K562 (cell line): ENCODE data around the gene TRMT10B. TPM values are rescaled to one million over a fixed set of nuclear protein-coding genes. Genes with fewer than 3 reads are reported as not detected.

Experiments used
- ELF4 ChIP-seq: fragments of 450-650 bp; formaldehyde crosslinking; IDR thresholded peaks from 2 replicates; pipeline ENCODE4 v1.4.0; 2022; ENCODE audit warnings: missing genetic modification characterization
- MAFK ChIP-seq: IDR thresholded peaks from 2 replicates; pipeline ENCODE4 v1.6.1; 2011; ENCODE audit warnings: low read length, improper control_type of control experiment
- XRCC3 ChIP-seq: fragments of 450-650 bp; IDR thresholded peaks from 2 replicates; pipeline ENCODE4 v1.6.1; 2017; ENCODE audit warnings: mild to moderate bottlenecking, moderate library complexity
- polyA plus RNA-seq, 8 experiments: library from polyadenylated mRNA; depleted of rRNA in 4 of 8; stranded (reverse) in 5 of 8; unstranded in 3 of 8; fragments of >200 nt; fragmentation: Nextera tagmentation in 2 of 8; fragmentation: Illumina TruSeq in 1 of 8; extraction: Ambion mirVana in 2 of 8; extraction: Trizol in 1 of 8; gene quantifications; 2 replicates each; pipeline versions ENCODE4 v1.2.1 to v1.2.3, GENCODE V29; 2011 to 2014; ENCODE audit warnings: inconsistent platforms in 1 of 8, missing spikeins in 1 of 8
- total RNA-seq, 7 experiments: library from RNA; depleted of rRNA in 6 of 7; stranded (reverse); fragments of >200 nt in 6 of 7; fragmentation: Illumina TruSeq in 2 of 7; extraction: Trizol in 2 of 7; gene quantifications; 2 replicates each; pipeline versions ENCODE4 v1.2.1 to v1.2.3, GENCODE V29; 2011 to 2021; ENCODE audit warnings: low replicate concordance in 1 of 7
- TF ChIP-seq, protein P1 (sequence below): sonication (generic); formaldehyde crosslinking; IDR thresholded peaks from 2 replicates; pipeline ENCODE4 v1.8.0; 2023; ENCODE audit warnings: missing genetic modification reagents, mild to moderate bottlenecking, borderline replicate concordance
- TF ChIP-seq, protein P2 (sequence below): sonication (generic); formaldehyde crosslinking; IDR thresholded peaks from 2 replicates; pipeline ENCODE4 v1.8.0; 2023; ENCODE audit warnings: mild to moderate bottlenecking, missing genetic modification reagents

TRMT10B gene
- total and polyA plus RNA-seq, 9 of the 15 experiments (the other 6 are each of a cell fraction or from before 2014, with no cell fraction given) = 2.9 to 13.4 (median 7.0) TPM

DNA sequence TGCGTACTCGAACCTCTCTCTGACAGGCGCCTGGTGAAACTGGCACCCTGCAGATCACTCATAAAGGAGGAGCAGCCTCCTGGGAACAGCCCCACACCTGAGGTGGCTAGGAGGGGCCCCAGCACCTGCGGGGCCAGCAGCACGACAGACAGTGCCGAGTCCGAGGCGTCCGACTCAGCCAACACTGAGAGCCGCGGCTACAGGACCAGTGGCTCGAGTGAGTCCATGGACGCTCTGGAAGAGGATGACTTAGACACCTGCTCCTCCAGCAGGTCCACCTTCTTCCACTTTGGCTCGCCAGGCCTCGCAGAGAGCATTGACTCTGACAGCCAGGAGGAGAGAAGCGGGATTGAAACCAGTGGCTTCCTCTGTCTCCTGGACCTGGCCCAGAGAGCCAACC lies 13.5 kb upstream of the TRMT10B start (continued):
- TF ChIP-seq, protein P1, sequence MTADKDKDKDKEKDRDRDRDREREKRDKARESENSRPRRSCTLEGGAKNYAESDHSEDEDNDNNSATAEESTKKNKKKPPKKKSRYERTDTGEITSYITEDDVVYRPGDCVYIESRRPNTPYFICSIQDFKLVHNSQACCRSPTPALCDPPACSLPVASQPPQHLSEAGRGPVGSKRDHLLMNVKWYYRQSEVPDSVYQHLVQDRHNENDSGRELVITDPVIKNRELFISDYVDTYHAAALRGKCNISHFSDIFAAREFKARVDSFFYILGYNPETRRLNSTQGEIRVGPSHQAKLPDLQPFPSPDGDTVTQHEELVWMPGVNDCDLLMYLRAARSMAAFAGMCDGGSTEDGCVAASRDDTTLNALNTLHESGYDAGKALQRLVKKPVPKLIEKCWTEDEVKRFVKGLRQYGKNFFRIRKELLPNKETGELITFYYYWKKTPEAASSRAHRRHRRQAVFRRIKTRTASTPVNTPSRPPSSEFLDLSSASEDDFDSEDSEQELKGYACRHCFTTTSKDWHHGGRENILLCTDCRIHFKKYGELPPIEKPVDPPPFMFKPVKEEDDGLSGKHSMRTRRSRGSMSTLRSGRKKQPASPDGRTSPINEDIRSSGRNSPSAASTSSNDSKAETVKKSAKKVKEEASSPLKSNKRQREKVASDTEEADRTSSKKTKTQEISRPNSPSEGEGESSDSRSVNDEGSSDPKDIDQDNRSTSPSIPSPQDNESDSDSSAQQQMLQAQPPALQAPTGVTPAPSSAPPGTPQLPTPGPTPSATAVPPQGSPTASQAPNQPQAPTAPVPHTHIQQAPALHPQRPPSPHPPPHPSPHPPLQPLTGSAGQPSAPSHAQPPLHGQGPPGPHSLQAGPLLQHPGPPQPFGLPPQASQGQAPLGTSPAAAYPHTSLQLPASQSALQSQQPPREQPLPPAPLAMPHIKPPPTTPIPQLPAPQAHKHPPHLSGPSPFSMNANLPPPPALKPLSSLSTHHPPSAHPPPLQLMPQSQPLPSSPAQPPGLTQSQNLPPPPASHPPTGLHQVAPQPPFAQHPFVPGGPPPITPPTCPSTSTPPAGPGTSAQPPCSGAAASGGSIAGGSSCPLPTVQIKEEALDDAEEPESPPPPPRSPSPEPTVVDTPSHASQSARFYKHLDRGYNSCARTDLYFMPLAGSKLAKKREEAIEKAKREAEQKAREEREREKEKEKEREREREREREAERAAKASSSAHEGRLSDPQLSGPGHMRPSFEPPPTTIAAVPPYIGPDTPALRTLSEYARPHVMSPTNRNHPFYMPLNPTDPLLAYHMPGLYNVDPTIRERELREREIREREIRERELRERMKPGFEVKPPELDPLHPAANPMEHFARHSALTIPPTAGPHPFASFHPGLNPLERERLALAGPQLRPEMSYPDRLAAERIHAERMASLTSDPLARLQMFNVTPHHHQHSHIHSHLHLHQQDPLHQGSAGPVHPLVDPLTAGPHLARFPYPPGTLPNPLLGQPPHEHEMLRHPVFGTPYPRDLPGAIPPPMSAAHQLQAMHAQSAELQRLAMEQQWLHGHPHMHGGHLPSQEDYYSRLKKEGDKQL (CRISPR knock-in tag) = no peak
- TF ChIP-seq, protein P2, sequence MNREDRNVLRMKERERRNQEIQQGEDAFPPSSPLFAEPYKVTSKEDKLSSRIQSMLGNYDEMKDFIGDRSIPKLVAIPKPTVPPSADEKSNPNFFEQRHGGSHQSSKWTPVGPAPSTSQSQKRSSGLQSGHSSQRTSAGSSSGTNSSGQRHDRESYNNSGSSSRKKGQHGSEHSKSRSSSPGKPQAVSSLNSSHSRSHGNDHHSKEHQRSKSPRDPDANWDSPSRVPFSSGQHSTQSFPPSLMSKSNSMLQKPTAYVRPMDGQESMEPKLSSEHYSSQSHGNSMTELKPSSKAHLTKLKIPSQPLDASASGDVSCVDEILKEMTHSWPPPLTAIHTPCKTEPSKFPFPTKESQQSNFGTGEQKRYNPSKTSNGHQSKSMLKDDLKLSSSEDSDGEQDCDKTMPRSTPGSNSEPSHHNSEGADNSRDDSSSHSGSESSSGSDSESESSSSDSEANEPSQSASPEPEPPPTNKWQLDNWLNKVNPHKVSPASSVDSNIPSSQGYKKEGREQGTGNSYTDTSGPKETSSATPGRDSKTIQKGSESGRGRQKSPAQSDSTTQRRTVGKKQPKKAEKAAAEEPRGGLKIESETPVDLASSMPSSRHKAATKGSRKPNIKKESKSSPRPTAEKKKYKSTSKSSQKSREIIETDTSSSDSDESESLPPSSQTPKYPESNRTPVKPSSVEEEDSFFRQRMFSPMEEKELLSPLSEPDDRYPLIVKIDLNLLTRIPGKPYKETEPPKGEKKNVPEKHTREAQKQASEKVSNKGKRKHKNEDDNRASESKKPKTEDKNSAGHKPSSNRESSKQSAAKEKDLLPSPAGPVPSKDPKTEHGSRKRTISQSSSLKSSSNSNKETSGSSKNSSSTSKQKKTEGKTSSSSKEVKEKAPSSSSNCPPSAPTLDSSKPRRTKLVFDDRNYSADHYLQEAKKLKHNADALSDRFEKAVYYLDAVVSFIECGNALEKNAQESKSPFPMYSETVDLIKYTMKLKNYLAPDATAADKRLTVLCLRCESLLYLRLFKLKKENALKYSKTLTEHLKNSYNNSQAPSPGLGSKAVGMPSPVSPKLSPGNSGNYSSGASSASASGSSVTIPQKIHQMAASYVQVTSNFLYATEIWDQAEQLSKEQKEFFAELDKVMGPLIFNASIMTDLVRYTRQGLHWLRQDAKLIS (CRISPR knock-in tag) = no peak
- TF ChIP-seq XRCC3 = no peak
- TF ChIP-seq ELF4 = no peak
- TF ChIP-seq MAFK = no peak
